Erythroblast (primary cell): ENCODE measurements around the gene SCFD2.

Experiments
- DNase-seq, 2 experiments: peaks; one replicate each; lab custom pipeline; 2025; lab: John Stamatoyannopoulos, UW
- GATA1 ChIP-seq: IDR thresholded peaks from 2 replicates; pipeline ENCODE4 v1.6.1; 2011; ENCODE audit warnings: low read depth, mild to moderate bottlenecking, control low read depth, low read length, moderate library complexity
- POLR2A ChIP-seq: IDR thresholded peaks from 2 replicates; pipeline ENCODE4 v1.6.1; 2011; ENCODE audit warnings: mild to moderate bottlenecking, low read length

The SCFD2 gene

DNA sequence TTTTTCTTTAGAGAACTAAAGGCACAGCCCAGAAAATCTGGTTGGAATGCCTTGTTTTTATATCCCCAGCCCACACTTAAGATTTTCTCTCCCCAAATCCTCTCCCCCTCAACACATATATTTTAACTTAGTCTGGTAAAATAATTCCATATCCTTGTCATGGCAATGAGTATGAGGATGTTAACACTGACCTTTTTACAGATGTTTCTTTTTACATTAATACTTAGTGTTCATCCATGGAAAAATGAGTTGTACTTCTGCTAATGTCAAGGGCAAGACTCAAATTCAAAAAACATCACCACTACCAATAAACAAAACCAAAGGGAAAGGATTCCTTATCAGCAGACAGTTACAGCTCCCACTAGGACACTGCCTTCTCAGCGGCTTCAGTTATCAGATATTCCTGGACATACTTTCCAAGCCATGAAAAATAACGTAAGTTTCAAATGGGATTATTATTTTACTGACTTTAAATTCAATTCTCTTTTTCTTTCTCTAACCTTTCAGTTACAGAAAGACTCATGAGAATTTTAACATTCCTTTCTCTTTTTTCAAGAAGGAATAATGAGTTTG lies 420.4 kb downstream of the SCFD2 start:
- TF ChIP-seq POLR2A, result no peak
- TF ChIP-seq GATA1, result no peak
- no peak for DNase-seq

- no peak for TF ChIP-seq POLR2A
- no peak for TF ChIP-seq GATA1
- DNase-seq, result no peak
Measured at GRCh38 chr4:52943677-52944076, 422.2 kb downstream of the SCFD2 start.

DNA sequence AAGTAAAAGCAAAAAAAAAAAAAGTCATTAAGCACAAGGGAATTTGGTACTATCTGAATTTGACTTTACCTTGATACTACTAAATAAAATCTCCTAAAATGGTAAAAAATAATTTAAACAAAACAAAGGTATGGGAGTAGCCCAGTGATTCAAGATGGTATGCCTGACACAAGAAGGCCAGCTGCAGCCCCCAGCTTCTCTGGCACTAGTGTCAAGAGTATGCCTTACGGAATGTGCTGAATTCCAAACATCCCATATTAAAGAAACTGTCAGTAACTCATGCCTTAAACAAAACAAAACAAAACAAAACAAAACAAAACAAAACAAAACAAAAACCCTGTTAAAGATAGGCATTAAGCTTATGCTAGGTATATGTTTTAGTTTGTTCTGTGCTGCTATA lies 422.9 kb downstream of the SCFD2 start:
- DNase-seq, result no peak
- TF ChIP-seq POLR2A (no peak), GATA1 (no peak)

GRCh38 chr4:52941450-52941849 lies 424.4 kb downstream of the SCFD2 start:
- DNase-seq, result no peak
- TF ChIP-seq GATA1 (no peak), POLR2A (no peak)

GRCh38 chr4:52939739-52940138 lies 426.1 kb downstream of the SCFD2 start:
- DNase-seq, result no peak
- TF ChIP-seq GATA1, result no peak
- TF ChIP-seq POLR2A, result no peak

DNA sequence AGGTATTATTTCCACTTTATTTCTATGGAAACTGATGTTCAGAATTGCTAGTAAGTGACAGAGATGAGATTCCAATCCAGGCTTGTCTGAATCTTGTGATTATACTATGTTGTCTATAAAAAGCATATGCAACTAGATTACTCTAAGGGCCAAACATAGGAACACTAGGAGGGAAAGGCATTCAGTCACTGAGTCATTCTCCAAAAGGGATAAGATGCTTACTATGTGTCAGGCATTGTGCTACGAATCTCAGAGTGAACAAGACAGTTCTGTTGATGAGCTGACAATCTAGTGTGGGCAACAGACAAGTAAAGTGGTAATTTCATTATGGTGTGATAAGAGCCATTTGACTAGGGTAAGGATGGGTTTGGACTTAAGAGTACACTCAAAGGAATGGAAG lies 426.5 kb downstream of the SCFD2 start:
- TF ChIP-seq POLR2A (no peak), GATA1 (no peak)
- no peak for DNase-seq

DNA sequence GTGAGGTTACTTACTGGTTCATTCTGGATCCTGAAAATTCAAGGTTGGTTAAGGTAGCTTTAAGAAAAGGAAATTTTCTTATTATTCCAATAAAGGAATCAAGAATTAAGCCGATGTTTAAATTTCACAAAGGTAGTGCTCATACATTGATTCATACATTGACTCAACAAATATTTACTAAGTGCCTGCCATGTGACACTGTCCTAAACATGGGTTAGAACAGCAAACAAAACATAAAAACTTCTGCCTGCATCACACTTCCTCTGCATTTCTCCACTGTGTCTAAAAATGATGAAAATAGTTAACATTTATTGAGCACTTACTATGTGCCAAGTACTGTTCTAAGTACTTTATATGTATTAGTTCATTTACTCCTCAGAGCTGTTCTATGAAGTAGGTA lies 428.0 kb downstream of the SCFD2 start:
- TF ChIP-seq POLR2A (no peak), GATA1 (no peak)
- no peak for DNase-seq

GRCh38 chr4:52936729-52937128 lies 429.1 kb downstream of the SCFD2 start:
- no peak for TF ChIP-seq POLR2A
- TF ChIP-seq GATA1, result no peak
- DNase-seq, result no peak

- TF ChIP-seq GATA1, result no peak
- TF ChIP-seq POLR2A, result no peak
- DNase-seq, result no peak
Measured at GRCh38 chr4:52935317-52935716, 430.5 kb downstream of the SCFD2 start.

DNA sequence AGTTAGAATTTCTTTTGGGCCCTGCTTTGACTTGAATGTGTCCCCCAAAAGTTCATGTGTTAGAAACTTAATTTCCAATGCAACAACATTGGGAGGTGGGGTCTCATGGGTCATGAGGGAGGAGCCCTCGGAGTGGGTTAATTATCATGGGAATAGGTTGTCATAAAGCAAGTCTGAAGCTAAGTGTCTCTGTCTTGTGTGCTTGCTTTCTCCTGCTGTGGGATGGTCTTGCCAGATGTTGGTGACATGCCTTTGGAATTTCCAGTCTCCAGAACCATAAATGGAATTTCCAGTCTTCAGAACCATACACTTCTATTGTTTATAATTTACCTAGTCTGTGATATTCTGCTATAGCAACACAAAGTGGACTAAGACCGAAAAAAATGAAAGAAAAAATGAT lies 432.1 kb downstream of the SCFD2 start:
- TF ChIP-seq GATA1 (no peak), POLR2A (no peak)

GRCh38 chr4:52932591-52933470 lies 433.0 kb downstream of the SCFD2 start:
- TF ChIP-seq GATA1 (no peak), POLR2A (no peak)
- no peak for DNase-seq

More for the DNA sequence above, 432.1 kb downstream of the SCFD2 start:
- DNase-seq, result no peak

DNA sequence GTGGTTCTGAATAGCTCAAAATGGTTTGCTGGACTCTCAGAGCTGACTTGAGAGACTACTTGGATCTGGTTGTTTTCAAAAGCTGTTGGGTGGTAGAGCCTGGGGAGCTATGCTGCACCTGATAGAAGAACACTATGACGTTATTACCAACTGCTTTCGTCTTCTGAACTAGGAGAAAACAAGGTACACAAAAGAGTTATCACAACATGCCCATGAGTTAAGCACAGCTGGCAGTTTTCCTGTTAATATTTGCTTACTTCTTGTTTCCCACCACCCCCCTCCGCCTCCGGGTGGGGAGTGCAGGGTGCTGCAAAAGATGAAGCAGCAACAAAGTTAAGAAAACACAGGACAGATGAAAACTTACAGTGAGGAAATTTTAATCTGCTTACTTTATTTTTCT lies 434.6 kb downstream of the SCFD2 start:
- no peak for DNase-seq
- TF ChIP-seq POLR2A, result no peak
- TF ChIP-seq GATA1, result no peak

DNA sequence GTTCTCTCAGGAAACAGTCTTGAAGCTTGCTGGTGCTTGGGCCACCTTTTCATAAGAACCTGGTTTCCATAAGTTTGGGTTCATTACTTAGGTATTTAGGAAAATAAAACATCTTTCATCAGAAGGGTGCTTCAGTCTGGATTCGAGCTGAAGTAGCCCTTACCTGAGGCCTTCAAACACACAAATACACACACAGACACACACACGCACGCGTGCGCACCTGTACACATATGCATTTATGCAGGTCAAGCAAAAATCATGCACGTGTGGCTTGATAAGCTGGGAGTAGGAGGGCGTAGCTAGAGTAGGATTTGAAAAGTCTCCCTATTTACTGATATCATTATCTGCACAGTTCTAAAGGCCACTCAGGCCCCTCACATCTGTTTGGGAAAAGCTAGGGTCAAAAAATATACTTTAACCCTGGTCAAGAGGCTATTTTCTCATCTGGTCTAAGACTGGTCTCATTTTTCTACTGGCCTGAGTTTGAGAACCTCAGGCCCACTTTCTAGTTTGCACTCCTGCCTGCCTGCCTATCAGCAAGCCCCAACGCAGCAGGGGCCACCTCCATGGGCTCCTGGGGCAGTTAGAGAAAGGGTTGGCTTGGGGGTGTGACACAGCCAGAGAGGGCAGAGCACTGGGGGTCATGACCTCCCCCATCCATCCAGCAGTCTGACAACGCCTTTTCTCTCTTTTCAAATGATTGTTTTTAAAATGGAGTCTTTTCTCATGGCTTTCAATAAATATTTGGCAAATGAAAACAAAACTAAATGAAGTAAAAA lies 439.5 kb downstream of the SCFD2 start:
- no peak for DNase-seq
- TF ChIP-seq GATA1 (no peak), POLR2A (no peak)

DNA sequence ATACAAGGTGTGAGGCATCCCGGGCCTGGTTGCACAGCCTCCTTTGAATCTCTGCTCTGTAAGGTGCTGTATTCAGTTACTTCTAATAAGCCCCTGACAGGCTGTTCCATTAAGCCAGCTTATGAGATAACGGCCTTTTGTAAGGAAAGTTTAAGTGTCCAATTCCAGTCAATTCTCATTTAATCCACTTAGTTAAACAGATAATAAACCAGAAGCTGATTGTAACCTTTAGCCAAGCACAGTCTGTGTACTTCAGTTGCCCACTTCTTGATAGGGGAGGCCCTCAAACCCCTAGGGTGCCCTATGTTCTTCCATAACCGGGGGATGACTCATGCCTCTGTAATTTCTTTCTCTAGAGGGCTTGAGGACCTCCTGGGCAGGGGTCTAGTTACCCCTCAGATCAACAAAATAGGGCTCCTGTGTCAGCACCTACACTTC lies 440.3 kb downstream of the SCFD2 start:
- TF ChIP-seq GATA1 (no peak), POLR2A (no peak)
- no peak for DNase-seq
